ENCODE results near the gene ORC6. TPM values are rescaled to one million over a fixed set of nuclear protein-coding genes. Genes with fewer than 3 reads are reported as not detected.

The ORC6 gene
- total RNA-seq, 1 experiment from 2014 or later, result 76.1 TPM

DNA sequence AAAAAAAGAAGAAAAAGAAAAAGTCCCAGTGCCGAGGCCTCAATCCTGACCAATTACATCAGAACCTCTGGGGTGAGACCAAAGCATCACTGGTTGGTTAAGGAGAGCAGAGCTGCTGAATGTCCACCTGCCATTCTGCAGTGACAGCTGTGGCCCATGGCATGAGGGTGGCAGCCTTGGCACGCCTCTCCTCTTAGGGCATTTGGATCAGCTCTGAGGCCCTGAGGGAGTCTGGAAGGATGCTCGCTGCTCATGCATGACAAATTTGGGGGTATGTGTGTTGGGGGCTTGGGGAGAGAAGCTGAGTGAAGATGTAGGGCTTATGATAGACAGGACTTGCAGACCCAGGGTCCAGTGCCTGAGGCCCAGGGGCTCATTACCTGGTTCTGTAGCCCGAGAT lies 32.4 kb downstream of the ORC6 start:
- Mint-ChIP-seq H3K27me3 (ENCODE audit: low read depth) (no peaks in the 10 kb centered on the region; the same call in 1 of the 2 replicates), H3K27ac (no peak overlapping the region), H3K4me3 (no peak overlapping the region), H3K36me3 (0 out of 2 replicates have a peak, but pooled peaks cover 2% of the 10 kb centered on the region), H3K4me1 (no peaks in the 10 kb centered on the region), H3K9me3 (peaks cover 28% of the 10 kb centered on the region)
- ChIA-PET CTCF (interaction anchor here (0.9 kb wide), 1 partner anchor 10 kb away, joined by 3 read pairs; no protein-coding TSS in a partner anchor), POLR2A (no interaction called here)
- DNase-seq (ENCODE audit: low spot score) (no peak), ATAC-seq (no peak)
- TF ChIP-seq FOXP1 (CRISPR knock-in tag; IDR thresholded peaks at IDR 0.05; ENCODE audit: borderline replicate concordance) (no peak), NR3C1 (CRISPR knock-in tag; conservative IDR thresholded peaks at IDR 0.05; ENCODE audit: low read depth) (no peak), CTCF (IDR thresholded peaks at IDR 0.05) (no peak), ZNF219 (CRISPR knock-in tag; IDR thresholded peaks at IDR 0.05; ENCODE audit: borderline replicate concordance) (no peak), CBFB (CRISPR knock-in tag; IDR thresholded peaks at IDR 0.05; ENCODE audit: low read depth) (no peak)
- TF ChIP-seq, protein P1, sequence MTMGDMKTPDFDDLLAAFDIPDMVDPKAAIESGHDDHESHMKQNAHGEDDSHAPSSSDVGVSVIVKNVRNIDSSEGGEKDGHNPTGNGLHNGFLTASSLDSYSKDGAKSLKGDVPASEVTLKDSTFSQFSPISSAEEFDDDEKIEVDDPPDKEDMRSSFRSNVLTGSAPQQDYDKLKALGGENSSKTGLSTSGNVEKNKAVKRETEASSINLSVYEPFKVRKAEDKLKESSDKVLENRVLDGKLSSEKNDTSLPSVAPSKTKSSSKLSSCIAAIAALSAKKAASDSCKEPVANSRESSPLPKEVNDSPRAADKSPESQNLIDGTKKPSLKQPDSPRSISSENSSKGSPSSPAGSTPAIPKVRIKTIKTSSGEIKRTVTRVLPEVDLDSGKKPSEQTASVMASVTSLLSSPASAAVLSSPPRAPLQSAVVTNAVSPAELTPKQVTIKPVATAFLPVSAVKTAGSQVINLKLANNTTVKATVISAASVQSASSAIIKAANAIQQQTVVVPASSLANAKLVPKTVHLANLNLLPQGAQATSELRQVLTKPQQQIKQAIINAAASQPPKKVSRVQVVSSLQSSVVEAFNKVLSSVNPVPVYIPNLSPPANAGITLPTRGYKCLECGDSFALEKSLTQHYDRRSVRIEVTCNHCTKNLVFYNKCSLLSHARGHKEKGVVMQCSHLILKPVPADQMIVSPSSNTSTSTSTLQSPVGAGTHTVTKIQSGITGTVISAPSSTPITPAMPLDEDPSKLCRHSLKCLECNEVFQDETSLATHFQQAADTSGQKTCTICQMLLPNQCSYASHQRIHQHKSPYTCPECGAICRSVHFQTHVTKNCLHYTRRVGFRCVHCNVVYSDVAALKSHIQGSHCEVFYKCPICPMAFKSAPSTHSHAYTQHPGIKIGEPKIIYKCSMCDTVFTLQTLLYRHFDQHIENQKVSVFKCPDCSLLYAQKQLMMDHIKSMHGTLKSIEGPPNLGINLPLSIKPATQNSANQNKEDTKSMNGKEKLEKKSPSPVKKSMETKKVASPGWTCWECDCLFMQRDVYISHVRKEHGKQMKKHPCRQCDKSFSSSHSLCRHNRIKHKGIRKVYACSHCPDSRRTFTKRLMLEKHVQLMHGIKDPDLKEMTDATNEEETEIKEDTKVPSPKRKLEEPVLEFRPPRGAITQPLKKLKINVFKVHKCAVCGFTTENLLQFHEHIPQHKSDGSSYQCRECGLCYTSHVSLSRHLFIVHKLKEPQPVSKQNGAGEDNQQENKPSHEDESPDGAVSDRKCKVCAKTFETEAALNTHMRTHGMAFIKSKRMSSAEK (CRISPR knock-in tag; IDR thresholded peaks at IDR 0.05; ENCODE audit: borderline replicate concordance), result no peak

DNA sequence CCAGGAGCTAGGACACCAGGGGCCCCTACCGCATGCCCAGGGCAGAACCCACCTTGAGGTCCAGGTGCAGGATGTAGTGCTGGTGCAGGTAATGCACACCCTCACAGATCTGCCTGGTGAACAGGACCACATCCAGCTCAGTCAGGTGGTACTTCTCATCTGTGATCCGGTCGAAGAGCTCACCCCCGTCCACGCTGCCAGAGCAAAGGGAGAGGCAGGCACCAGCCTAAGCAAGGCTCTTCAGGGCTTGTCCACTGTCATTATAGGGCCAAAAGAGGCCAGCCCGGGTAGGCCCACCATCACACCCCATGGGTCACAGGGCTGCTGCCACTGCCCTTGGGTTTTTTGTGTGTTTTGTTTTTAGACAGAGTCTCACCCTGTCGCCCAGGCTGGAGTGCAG lies 37.7 kb downstream of the ORC6 start:
- DNase-seq (ENCODE audit: low spot score) (no peak), ATAC-seq (no peak)
- POLR2A ChIA-PET, result no interaction called here
- CTCF ChIA-PET, result no interaction called here
- Mint-ChIP-seq H3K4me1 (no peaks in the 10 kb centered on the region), H3K4me3 (no peak overlapping the region), H3K36me3 (0 out of 2 replicates have a peak, but pooled peaks cover 2% of the 10 kb centered on the region), H3K9me3 (peaks cover 28% of the 10 kb centered on the region), H3K27me3 (ENCODE audit: low read depth) (no peaks in the 10 kb centered on the region; the same call in 1 of the 2 replicates), H3K27ac (no peak overlapping the region)
- TF ChIP-seq, protein P2, sequence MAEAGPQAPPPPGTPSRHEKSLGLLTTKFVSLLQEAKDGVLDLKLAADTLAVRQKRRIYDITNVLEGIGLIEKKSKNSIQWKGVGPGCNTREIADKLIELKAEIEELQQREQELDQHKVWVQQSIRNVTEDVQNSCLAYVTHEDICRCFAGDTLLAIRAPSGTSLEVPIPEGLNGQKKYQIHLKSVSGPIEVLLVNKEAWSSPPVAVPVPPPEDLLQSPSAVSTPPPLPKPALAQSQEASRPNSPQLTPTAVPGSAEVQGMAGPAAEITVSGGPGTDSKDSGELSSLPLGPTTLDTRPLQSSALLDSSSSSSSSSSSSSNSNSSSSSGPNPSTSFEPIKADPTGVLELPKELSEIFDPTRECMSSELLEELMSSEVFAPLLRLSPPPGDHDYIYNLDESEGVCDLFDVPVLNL (CRISPR knock-in tag; IDR thresholded peaks at IDR 0.05; ENCODE audit: borderline replicate concordance, low read depth), result no peak
- no peak for TF ChIP-seq CTCF (IDR thresholded peaks at IDR 0.05)
- TF ChIP-seq RORB (CRISPR knock-in tag; IDR thresholded peaks at IDR 0.05), result no peak
- TF ChIP-seq ZNF232 (CRISPR knock-in tag; IDR thresholded peaks at IDR 0.05), result no peak
- TF ChIP-seq, protein P3, sequence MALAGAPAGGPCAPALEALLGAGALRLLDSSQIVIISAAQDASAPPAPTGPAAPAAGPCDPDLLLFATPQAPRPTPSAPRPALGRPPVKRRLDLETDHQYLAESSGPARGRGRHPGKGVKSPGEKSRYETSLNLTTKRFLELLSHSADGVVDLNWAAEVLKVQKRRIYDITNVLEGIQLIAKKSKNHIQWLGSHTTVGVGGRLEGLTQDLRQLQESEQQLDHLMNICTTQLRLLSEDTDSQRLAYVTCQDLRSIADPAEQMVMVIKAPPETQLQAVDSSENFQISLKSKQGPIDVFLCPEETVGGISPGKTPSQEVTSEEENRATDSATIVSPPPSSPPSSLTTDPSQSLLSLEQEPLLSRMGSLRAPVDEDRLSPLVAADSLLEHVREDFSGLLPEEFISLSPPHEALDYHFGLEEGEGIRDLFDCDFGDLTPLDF (CRISPR knock-in tag; IDR thresholded peaks at IDR 0.05), result no peak
- TF ChIP-seq CBFB (CRISPR knock-in tag; IDR thresholded peaks at IDR 0.05; ENCODE audit: low read depth), result no peak
- no peak for TF ChIP-seq EMX1 (CRISPR knock-in tag; IDR thresholded peaks at IDR 0.05)
- TF ChIP-seq ZNF138 (CRISPR knock-in tag; conservative IDR thresholded peaks at IDR 0.05), result no peak
- TF ChIP-seq NFYB (CRISPR knock-in tag; conservative IDR thresholded peaks at IDR 0.05; ENCODE audit: low read depth), result no peak
- TF ChIP-seq ZNF416 (CRISPR knock-in tag; IDR thresholded peaks at IDR 0.05), result no peak
- no peak for TF ChIP-seq NR3C1 (CRISPR knock-in tag; conservative IDR thresholded peaks at IDR 0.05; ENCODE audit: low read depth)
- TF ChIP-seq, protein P4, sequence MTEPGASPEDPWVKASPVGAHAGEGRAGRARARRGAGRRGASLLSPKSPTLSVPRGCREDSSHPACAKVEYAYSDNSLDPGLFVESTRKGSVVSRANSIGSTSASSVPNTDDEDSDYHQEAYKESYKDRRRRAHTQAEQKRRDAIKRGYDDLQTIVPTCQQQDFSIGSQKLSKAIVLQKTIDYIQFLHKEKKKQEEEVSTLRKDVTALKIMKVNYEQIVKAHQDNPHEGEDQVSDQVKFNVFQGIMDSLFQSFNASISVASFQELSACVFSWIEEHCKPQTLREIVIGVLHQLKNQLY (CRISPR knock-in tag; IDR thresholded peaks at IDR 0.05), result no peak
- TF ChIP-seq ZNF317 (CRISPR knock-in tag; IDR thresholded peaks at IDR 0.05; ENCODE audit: borderline replicate concordance, low read depth), result no peak
- TF ChIP-seq MXD4 (CRISPR knock-in tag; IDR thresholded peaks at IDR 0.05; ENCODE audit: borderline replicate concordance), result no peak
- no peak for TF ChIP-seq ZBTB21 (CRISPR knock-in tag; IDR thresholded peaks at IDR 0.05; ENCODE audit: borderline replicate concordance)
